Left ventricle myocardium inferior (tissue), 1 donor: ENCODE measurements around the gene MTNR1B. TPM values are rescaled to one million over a fixed set of nuclear protein-coding genes. Genes with fewer than 3 reads are reported as not detected.

Experiments used
- DNase-seq: peaks from one replicate; pipeline ENCODE4 v3.0.0-alpha.2; 2020
- H3K27ac ChIP-seq: fragments of 200-600 bp; replicated peaks from 2 replicates; pipeline ENCODE4 v1.8.0; 2021
- H3K27me3 ChIP-seq: fragments of 200-600 bp; 2 replicates; pipeline ENCODE4 v1.8.0; 2021; ENCODE audit warnings: low read depth
- H3K36me3 ChIP-seq: fragments of 200-600 bp; 2 replicates; pipeline ENCODE4 v1.8.0; 2021
- H3K4me1 ChIP-seq: fragments of 200-600 bp; 2 replicates; pipeline ENCODE4 v1.8.0; 2021
- H3K4me3 ChIP-seq: fragments of 200-600 bp; 2 replicates; pipeline ENCODE4 v1.8.0; 2021; ENCODE audit warnings: mild to moderate bottlenecking, moderate library complexity
- H3K9me3 ChIP-seq: fragments of 200-600 bp; replicated peaks from 2 replicates; pipeline ENCODE4 v1.8.0; 2021
- CTCF ChIP-seq: fragments of 200-600 bp; IDR thresholded peaks from 2 replicates; pipeline ENCODE4 v1.8.0; 2021; ENCODE audit warnings: antibody characterized with exemption, mild to moderate bottlenecking, borderline replicate concordance
- intact Hi-C: fragments of 100-400 bp; cut with micrococcal nuclease; formaldehyde crosslinking; loops from one replicate; pipeline ENCODE4 v1.11.0; 2022
- total RNA-seq: library from RNA; stranded (reverse); fragmentation: NEBNext Ultra II Directional; extraction: Animal tissue kit (Norgen Biotek cat#: 25700); gene quantifications from one replicate; pipeline ENCODE4 v1.2.1, GENCODE V29; 2021
- donor health status: DM: no; HTN: yes; CAD: no; lungs with severe emphysema.

MTNR1B gene
- total RNA-seq, 1 donor from 2014 or later: not detected

- intact Hi-C loops: no loop called here
- no peak for TF ChIP-seq CTCF
- H3K36me3 ChIP-seq: no peaks in the 10 kb centered on the region
Measured at GRCh38 chr11:92986585-92986984, 17.1 kb downstream of the MTNR1B start.

GRCh38 chr11:92993004-92993403 is 23.6 kb downstream of the MTNR1B start:
- intact Hi-C loops: no loop called here
- DNase-seq: no peak
- H3K4me3 ChIP-seq: no peak overlapping the region
- no peak overlapping the region for H3K27ac ChIP-seq
- H3K27me3 ChIP-seq: no peaks in the 10 kb centered on the region
- peaks cover 41% of the 10 kb centered on the region for H3K9me3 ChIP-seq
- H3K4me1 ChIP-seq: no peaks in the 10 kb centered on the region
- TF ChIP-seq CTCF: no peak
- no peaks in the 10 kb centered on the region for H3K36me3 ChIP-seq

More at GRCh38 chr11:92986585-92986984, 17.1 kb downstream of the MTNR1B start:
- no peak for DNase-seq
- H3K4me1 ChIP-seq: no peaks in the 10 kb centered on the region
- H3K9me3 ChIP-seq: peaks cover 32% of the 10 kb centered on the region
- H3K27me3 ChIP-seq: peaks cover 10% of the 10 kb centered on the region
- H3K27ac ChIP-seq: no peak overlapping the region
- H3K4me3 ChIP-seq: no peak overlapping the region

- no peaks in the 10 kb centered on the region for H3K27me3 ChIP-seq
- no peak for DNase-seq
- no peaks in the 10 kb centered on the region for H3K4me1 ChIP-seq
- no peak for TF ChIP-seq CTCF
- H3K27ac ChIP-seq: no peak overlapping the region
- intact Hi-C loops: no loop called here
- no peaks in the 10 kb centered on the region for H3K36me3 ChIP-seq
- H3K4me3 ChIP-seq: no peak overlapping the region
- H3K9me3 ChIP-seq: peaks cover 4% of the 10 kb centered on the region
Measured at GRCh38 chr11:93000511-93001476, 31.3 kb downstream of the MTNR1B start.

GRCh38 chr11:93001806-93002205 is 32.4 kb downstream of the MTNR1B start:
- DNase-seq: no peak
- Histone ChIP-seq H3K4me1 (no peaks in the 10 kb centered on the region), H3K36me3 (no peaks in the 10 kb centered on the region), H3K27ac (no peak overlapping the region), H3K27me3 (no peaks in the 10 kb centered on the region), H3K4me3 (no peak overlapping the region), H3K9me3 (peaks cover 4% of the 10 kb centered on the region)
- no peak for TF ChIP-seq CTCF
- intact Hi-C loops: no loop called here

GRCh38 chr11:93002380-93002779 is 32.9 kb downstream of the MTNR1B start:
- no peak overlapping the region for H3K27ac ChIP-seq
- H3K36me3 ChIP-seq: no peaks in the 10 kb centered on the region
- H3K4me3 ChIP-seq: no peak overlapping the region
- no peak for TF ChIP-seq CTCF
- no peak for DNase-seq
- peaks cover 5% of the 10 kb centered on the region for H3K9me3 ChIP-seq
- intact Hi-C loops: no loop called here
- H3K27me3 ChIP-seq: no peaks in the 10 kb centered on the region
- no peaks in the 10 kb centered on the region for H3K4me1 ChIP-seq
